Smooth muscle cell (in vitro differentiated cells): Measurements from ENCODE around the gene ATF7. TPM values are rescaled to one million over a fixed set of nuclear protein-coding genes. Genes with fewer than 3 reads are reported as not detected.

Experiments
- DNase-seq: peaks from one replicate; lab custom pipeline; 2025; ENCODE audit not compliant: unreplicated experiment; lab: John Stamatoyannopoulos, UW
- H2AFZ ChIP-seq: fragments of 200-600 bp; sonication (generic); 2 replicates; pipeline ENCODE4 v1.6.0; 2016; ENCODE audit warnings: antibody characterized with exemption, low read depth, mild to moderate bottlenecking
- H3F3A ChIP-seq: fragments of 200-600 bp; sonication (generic); 2 replicates; pipeline ENCODE4 v1.6.0; 2017; ENCODE audit warnings: antibody characterized with exemption, low read depth
- H3K27ac ChIP-seq: fragments of 200-600 bp; sonication (generic); 2 replicates; pipeline ENCODE4 v1.5.1; 2016; ENCODE audit warnings: low read depth, mild to moderate bottlenecking
- H3K27me3 ChIP-seq: fragments of 200-600 bp; sonication (generic); 2 replicates; pipeline ENCODE4 v1.6.1; 2016; ENCODE audit warnings: low read depth, mild to moderate bottlenecking
- H3K36me3 ChIP-seq: fragments of 200-600 bp; sonication (generic); 2 replicates; pipeline ENCODE4 v1.5.1; 2016; ENCODE audit warnings: low read depth
- H3K4me1 ChIP-seq: fragments of 200-600 bp; sonication (generic); 2 replicates; pipeline ENCODE4 v1.5.1; 2016; ENCODE audit warnings: low read depth
- H3K4me2 ChIP-seq: fragments of 200-600 bp; sonication (generic); 2 replicates; pipeline ENCODE4 v1.6.0; 2016; ENCODE audit warnings: mild to moderate bottlenecking
- H3K4me3 ChIP-seq: fragments of 200-600 bp; sonication (generic); 2 replicates; pipeline ENCODE4 v1.5.1; 2016; ENCODE audit warnings: mild to moderate bottlenecking
- H3K79me2 ChIP-seq: fragments of 200-600 bp; sonication (generic); 2 replicates; pipeline ENCODE4 v1.6.0; 2016; ENCODE audit warnings: low read depth, mild to moderate bottlenecking
- H3K9ac ChIP-seq: fragments of 200-600 bp; sonication (generic); 2 replicates; pipeline ENCODE4 v1.6.0; 2016; ENCODE audit warnings: low read depth
- H3K9me3 ChIP-seq: fragments of 200-600 bp; sonication (generic); replicated peaks from 2 replicates; pipeline ENCODE4 v1.5.1; 2016; ENCODE audit warnings: low read depth
- H4K20me1 ChIP-seq: fragments of 200-600 bp; sonication (generic); 2 replicates; pipeline ENCODE4 v1.6.0; 2016; ENCODE audit warnings: low read depth
- CTCF ChIP-seq: fragments of 200-600 bp; sonication (generic); IDR thresholded peaks from 2 replicates; pipeline ENCODE4 v1.5.1; 2017; ENCODE audit warnings: borderline replicate concordance, mild to moderate bottlenecking, antibody characterized with exemption; ENCODE audit not compliant: insufficient read depth, poor library complexity, severe bottlenecking
- WGBS: methylation state at CpG from one replicate; pipeline ENCODE4 v1.1.7; 2016; ENCODE audit warnings: low lambda C conversion rate; 5-methylcytosine and 5-hydroxymethylcytosine counted together
- polyA plus RNA-seq: library from polyadenylated mRNA; unstranded; fragments of >200 nt; fragmentation: Nextera tagmentation; extraction: Ambion mirVana; gene quantifications from 2 replicates; pipeline ENCODE4 v1.2.1, GENCODE V29; 2016
- total RNA-seq: library from RNA; depleted of rRNA; stranded (reverse); fragments of >200 nt; gene quantifications from 2 replicates; pipeline ENCODE4 v1.2.3, GENCODE V29; 2014

The ATF7 gene
- total and polyA plus RNA-seq, 2 experiments from 2014 or later: 15.2 to 28.5 TPM

DNA sequence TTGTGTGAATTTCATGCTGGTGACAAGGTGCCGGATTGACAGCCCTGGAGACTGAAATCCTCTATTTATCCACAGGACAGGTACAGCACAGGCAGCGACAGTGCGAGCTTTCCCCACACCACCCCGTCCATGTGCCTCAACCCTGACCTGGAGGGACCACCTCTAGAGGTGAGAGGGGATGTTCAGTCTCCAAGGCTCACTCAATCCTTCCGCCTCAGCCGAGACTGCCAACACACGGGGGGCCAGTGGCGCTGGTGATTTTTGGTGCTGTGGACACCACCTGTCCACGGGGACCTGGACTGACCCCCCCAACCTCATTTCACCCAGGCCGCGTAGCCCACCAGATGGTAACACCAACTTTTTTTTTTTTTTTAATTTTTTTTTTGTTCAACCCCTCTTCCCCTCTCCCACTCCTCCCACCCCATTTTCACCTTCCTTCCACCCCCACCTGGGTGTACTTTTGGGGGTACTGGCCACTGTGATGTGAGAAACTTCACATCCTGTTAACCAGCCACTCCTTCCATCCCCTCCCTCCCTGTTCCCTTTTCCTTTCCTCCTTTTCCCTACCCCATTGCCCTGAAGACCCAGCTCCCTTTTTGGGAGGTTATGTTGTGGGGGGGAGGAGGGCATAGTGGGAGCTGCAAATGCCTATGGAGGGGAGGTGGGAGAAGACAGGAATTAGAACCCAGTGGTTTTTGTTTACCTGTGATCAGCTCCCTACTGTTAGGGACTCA is 161.3 kb downstream of the ATF7 start:
- Histone ChIP-seq H4K20me1 (peaks cover 100% of the 10 kb centered on the region), H3K36me3 (peaks cover 79% of the 10 kb centered on the region), H2AFZ (no peak overlapping the region), H3F3A (peaks cover 50% of the 10 kb centered on the region), H3K4me2 (no peak overlapping the region), H3K4me3 (no peak overlapping the region), H3K9me3 (no peaks in the 10 kb centered on the region), H3K79me2 (peaks cover 99% of the 10 kb centered on the region), H3K27ac (peak overlapping the region; percentile 13), H3K9ac (no peak overlapping the region), H3K4me1 (peaks cover 32% of the 10 kb centered on the region), H3K27me3 (no peaks in the 10 kb centered on the region)
- no peak for DNase-seq
- WGBS: 98% methylated on average over 11 of the region's 11 CpGs
- no peak for TF ChIP-seq CTCF

DNA sequence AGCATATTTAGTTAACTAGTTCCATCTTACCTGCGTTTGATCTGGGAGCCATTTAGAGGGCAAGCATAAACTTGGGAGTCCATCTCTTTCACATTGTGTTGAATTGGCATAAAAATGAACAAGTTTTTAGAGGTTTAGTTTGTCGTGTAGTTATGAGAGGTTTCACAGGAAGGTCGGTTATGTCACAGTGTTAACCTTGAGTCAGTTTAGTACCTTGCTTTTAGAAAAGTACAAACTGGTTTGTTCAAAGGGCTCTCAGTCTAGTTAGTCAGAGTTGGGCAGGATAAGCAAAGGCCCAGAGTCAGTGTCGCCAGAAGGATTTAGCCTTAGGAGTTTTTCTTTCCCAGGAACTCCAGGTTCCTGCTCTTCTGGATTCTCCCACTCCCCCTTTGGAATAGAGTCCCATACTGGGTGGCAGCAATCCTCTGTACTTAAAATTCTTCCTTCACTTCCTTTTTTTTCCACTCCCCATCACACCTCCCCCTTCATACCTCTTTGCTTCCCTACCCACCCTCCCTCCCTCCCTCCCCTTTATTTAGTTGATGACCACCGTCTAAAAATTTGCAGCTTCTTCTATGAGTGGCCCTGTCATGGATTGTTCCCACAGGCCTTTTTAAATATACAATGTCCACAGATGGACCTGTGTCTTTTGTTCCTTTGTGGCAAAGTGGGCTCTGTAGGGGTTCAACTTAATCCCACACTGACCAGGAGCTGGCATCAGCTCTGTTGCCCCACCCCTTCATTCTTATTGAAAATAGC is 162.2 kb downstream of the ATF7 start:
- Histone ChIP-seq H4K20me1 (peaks cover 100% of the 10 kb centered on the region), H3K79me2 (peaks cover 100% of the 10 kb centered on the region), H3F3A (peaks cover 56% of the 10 kb centered on the region), H3K27me3 (no peaks in the 10 kb centered on the region), H2AFZ (no peak overlapping the region), H3K4me1 (peaks cover 36% of the 10 kb centered on the region), H3K9ac (no peak overlapping the region), H3K4me3 (no peak overlapping the region), H3K4me2 (no peak overlapping the region), H3K27ac (peak overlapping the region; percentile 33), H3K36me3 (peaks cover 82% of the 10 kb centered on the region), H3K9me3 (no peaks in the 10 kb centered on the region)
- WGBS: 89% methylated on average over 5 of the region's 5 CpGs
- DNase-seq: no peak
- TF ChIP-seq CTCF: no peak

GRCh38 chr12:53462935-53463334 is 163.2 kb downstream of the ATF7 start:
- Histone ChIP-seq H3K4me3 (no peak overlapping the region), H3K27me3 (no peaks in the 10 kb centered on the region), H3K79me2 (peaks cover 100% of the 10 kb centered on the region), H3K4me2 (no peak overlapping the region), H3K9me3 (no peaks in the 10 kb centered on the region), H3F3A (peaks cover 57% of the 10 kb centered on the region), H3K4me1 (peaks cover 40% of the 10 kb centered on the region), H3K9ac (no peak overlapping the region), H3K36me3 (peaks cover 80% of the 10 kb centered on the region), H4K20me1 (peaks cover 100% of the 10 kb centered on the region), H2AFZ (no peak overlapping the region), H3K27ac (peak overlapping the region; percentile 33)
- TF ChIP-seq CTCF: no peak
- DNase-seq: no peak
- 94% methylated on average over 3 of the region's 3 CpGs for WGBS
